GM06990 (cell line): ENCODE data around the gene SLC4A8.

ENCODE experiments used
- DNase-seq: peaks from one replicate; pipeline ENCODE4 v3.0.0-alpha.2; 2011; ENCODE audit not compliant: insufficient read length; ENCODE audit errors: extremely low read depth
- H3K27me3 ChIP-seq: replicated peaks from 2 replicates; pipeline ENCODE4 v1.6.0; 2011; ENCODE audit warnings: low read length; ENCODE audit not compliant: control insufficient read depth, insufficient read depth
- H3K36me3 ChIP-seq: 2 replicates; pipeline ENCODE4 v1.5.1; 2011; ENCODE audit warnings: low read length; ENCODE audit not compliant: control insufficient read depth, insufficient read depth
- H3K4me3 ChIP-seq: replicated peaks from 2 replicates; pipeline ENCODE4 v1.5.1; 2011; ENCODE audit warnings: low read depth, mild to moderate bottlenecking, control low read depth, low read length
- CTCF ChIP-seq: IDR thresholded peaks from 2 replicates; pipeline ENCODE4 v1.5.1; 2011; ENCODE audit warnings: low read length, control low read depth, mild to moderate bottlenecking, inconsistent platforms; ENCODE audit not compliant: insufficient read depth, poor library complexity, severe bottlenecking

The SLC4A8 gene

GRCh38 chr12:51392556-51393237 is 31.9 kb upstream of the SLC4A8 start:
- Histone ChIP-seq H3K27me3 (no peaks in the 10 kb centered on the region), H3K36me3 (no peaks in the 10 kb centered on the region), H3K4me3 (peak overlapping the region; percentile 81)
- DNase-seq, result peak; percentile 73
- no peak for TF ChIP-seq CTCF

- no peaks in the 10 kb centered on the region for H3K36me3 ChIP-seq
- peak; percentile 26 for DNase-seq
- no peak overlapping the region for H3K4me3 ChIP-seq
- TF ChIP-seq CTCF, result no peak
- H3K27me3 ChIP-seq, result no peaks in the 10 kb centered on the region
These were observed 30.7 kb upstream of the SLC4A8 start for GRCh38 chr12:51393676-51394545.

- no peak for TF ChIP-seq CTCF
- H3K4me3 ChIP-seq, result peak overlapping the region; percentile 16; the same call in 1 of the 2 replicates
- DNase-seq, result peak; percentile 67
- H3K36me3 ChIP-seq, result no peaks in the 10 kb centered on the region
- no peaks in the 10 kb centered on the region for H3K27me3 ChIP-seq
These were observed 29.1 kb upstream of the SLC4A8 start for GRCh38 chr12:51395283-51396230.

- Histone ChIP-seq H3K4me3 (no peak overlapping the region), H3K27me3 (no peaks in the 10 kb centered on the region), H3K36me3 (no peaks in the 10 kb centered on the region)
- no peak for TF ChIP-seq CTCF
- no peak for DNase-seq
These were observed 27.0 kb upstream of the SLC4A8 start for GRCh38 chr12:51397670-51398069.

GRCh38 chr12:51399891-51400290 is 24.7 kb upstream of the SLC4A8 start:
- TF ChIP-seq CTCF, result no peak
- Histone ChIP-seq H3K36me3 (no peaks in the 10 kb centered on the region), H3K27me3 (no peaks in the 10 kb centered on the region), H3K4me3 (no peak overlapping the region)
- DNase-seq, result no peak
